ENCODE results near the gene TMEM45B. TPM values are rescaled to one million over a fixed set of nuclear protein-coding genes. Genes with fewer than 3 reads are reported as not detected.

TMEM45B gene
- total and polyA plus RNA-seq, 2 of the 13 experiments (the other 11 are each of a cell fraction or from before 2014, with no cell fraction given): 29.1 to 181 TPM

GRCh38 chr11:129895126-129896041, 79.7 kb downstream of the TMEM45B start, which contains the start of gene NFRKB (continued):
- TF ChIP-seq ZNF138 (CRISPR knock-in tag; IDR thresholded peaks at IDR 0.05; ENCODE audit: low read depth): 0 out of 2 replicates have a peak, but pooled peaks have one; percentile 48
- no peak for TF ChIP-seq ZNF614 (CRISPR knock-in tag; IDR thresholded peaks at IDR 0.05; ENCODE audit: borderline replicate concordance)
- TF ChIP-seq MBNL3 (CRISPR knock-in tag; conservative IDR thresholded peaks at IDR 0.05): no peak
- peak; percentile 67 for TF ChIP-seq ZNF605 (CRISPR knock-in tag; IDR thresholded peaks at IDR 0.05)
- TF ChIP-seq, protein P1, sequence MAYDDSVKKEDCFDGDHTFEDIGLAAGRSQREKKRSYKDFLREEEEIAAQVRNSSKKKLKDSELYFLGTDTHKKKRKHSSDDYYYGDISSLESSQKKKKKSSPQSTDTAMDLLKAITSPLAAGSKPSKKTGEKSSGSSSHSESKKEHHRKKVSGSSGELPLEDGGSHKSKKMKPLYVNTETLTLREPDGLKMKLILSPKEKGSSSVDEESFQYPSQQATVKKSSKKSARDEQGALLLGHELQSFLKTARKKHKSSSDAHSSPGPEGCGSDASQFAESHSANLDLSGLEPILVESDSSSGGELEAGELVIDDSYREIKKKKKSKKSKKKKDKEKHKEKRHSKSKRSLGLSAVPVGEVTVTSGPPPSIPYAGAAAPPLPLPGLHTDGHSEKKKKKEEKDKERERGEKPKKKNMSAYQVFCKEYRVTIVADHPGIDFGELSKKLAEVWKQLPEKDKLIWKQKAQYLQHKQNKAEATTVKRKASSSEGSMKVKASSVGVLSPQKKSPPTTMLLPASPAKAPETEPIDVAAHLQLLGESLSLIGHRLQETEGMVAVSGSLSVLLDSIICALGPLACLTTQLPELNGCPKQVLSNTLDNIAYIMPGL (CRISPR knock-in tag; IDR thresholded peaks at IDR 0.05; ENCODE audit: borderline replicate concordance in 1 of 2, low read depth in 1 of 2): peak; percentile 69 to 73
- TF ChIP-seq HNF4G (IDR thresholded peaks at IDR 0.05; ENCODE audit: borderline replicate concordance, low read depth, low read length): no peak
- TF ChIP-seq HNF4G (CRISPR knock-in tag; IDR thresholded peaks at IDR 0.05; ENCODE audit: borderline replicate concordance, low read depth): no peak
- peak; percentile 41 for TF ChIP-seq ZFP91 (CRISPR knock-in tag; IDR thresholded peaks at IDR 0.05; ENCODE audit: borderline replicate concordance)
- TF ChIP-seq ZNF709 (CRISPR knock-in tag; IDR thresholded peaks at IDR 0.05): no peak
- TF ChIP-seq ETV6 (CRISPR knock-in tag; conservative IDR thresholded peaks at IDR 0.05): no peak; the same call in 1 of the 2 replicates
- TF ChIP-seq, protein P2, sequence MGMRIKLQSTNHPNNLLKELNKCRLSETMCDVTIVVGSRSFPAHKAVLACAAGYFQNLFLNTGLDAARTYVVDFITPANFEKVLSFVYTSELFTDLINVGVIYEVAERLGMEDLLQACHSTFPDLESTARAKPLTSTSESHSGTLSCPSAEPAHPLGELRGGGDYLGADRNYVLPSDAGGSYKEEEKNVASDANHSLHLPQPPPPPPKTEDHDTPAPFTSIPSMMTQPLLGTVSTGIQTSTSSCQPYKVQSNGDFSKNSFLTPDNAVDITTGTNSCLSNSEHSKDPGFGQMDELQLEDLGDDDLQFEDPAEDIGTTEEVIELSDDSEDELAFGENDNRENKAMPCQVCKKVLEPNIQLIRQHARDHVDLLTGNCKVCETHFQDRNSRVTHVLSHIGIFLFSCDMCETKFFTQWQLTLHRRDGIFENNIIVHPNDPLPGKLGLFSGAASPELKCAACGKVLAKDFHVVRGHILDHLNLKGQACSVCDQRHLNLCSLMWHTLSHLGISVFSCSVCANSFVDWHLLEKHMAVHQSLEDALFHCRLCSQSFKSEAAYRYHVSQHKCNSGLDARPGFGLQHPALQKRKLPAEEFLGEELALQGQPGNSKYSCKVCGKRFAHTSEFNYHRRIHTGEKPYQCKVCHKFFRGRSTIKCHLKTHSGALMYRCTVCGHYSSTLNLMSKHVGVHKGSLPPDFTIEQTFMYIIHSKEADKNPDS (CRISPR knock-in tag; IDR thresholded peaks at IDR 0.05): no peak
- no peak for TF ChIP-seq PLSCR1 (CRISPR knock-in tag; IDR thresholded peaks at IDR 0.05; ENCODE audit: borderline replicate concordance)
- TF ChIP-seq SAP130 (CRISPR knock-in tag; IDR thresholded peaks at IDR 0.05; ENCODE audit: low read depth): peak; percentile 59
